ENCODE measurements around the gene MRPL38.

Gene MRPL38

DNA sequence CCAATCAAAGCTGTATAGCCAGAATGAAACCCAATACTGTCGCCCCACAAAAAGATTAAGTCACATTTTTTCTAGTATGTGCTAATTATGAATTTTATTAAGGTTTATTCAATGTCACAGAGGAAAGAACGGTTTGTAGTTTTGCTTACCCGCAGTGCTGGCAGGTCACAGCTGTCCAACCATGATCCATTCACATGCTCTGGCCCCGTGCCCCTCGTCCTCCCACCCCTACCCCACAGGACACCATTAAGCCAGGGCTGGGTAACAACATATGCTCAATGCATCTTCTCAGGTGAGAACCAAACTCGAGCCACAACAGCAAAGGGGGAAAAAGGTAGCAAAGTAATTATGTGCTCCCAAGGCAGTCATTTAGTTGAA lies 36.7 kb upstream of the MRPL38 start:
- TF ChIP-seq REST (IDR thresholded peaks at IDR 0.05; ENCODE audit: insufficient replicate concordance, low read depth) (no peak), SPI1 (IDR thresholded peaks at IDR 0.05; ENCODE audit: borderline replicate concordance, low read depth) (no peak), POLR2AphosphoS5 (IDR thresholded peaks at IDR 0.05; ENCODE audit: low read depth) (no peak), GABPA (IDR thresholded peaks at IDR 0.05; ENCODE audit: low read depth) (no peak)
- TF ChIP-seq, protein P1, sequence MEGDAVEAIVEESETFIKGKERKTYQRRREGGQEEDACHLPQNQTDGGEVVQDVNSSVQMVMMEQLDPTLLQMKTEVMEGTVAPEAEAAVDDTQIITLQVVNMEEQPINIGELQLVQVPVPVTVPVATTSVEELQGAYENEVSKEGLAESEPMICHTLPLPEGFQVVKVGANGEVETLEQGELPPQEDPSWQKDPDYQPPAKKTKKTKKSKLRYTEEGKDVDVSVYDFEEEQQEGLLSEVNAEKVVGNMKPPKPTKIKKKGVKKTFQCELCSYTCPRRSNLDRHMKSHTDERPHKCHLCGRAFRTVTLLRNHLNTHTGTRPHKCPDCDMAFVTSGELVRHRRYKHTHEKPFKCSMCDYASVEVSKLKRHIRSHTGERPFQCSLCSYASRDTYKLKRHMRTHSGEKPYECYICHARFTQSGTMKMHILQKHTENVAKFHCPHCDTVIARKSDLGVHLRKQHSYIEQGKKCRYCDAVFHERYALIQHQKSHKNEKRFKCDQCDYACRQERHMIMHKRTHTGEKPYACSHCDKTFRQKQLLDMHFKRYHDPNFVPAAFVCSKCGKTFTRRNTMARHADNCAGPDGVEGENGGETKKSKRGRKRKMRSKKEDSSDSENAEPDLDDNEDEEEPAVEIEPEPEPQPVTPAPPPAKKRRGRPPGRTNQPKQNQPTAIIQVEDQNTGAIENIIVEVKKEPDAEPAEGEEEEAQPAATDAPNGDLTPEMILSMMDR (IDR thresholded peaks at IDR 0.05; ENCODE audit: insufficient read depth, low read length) = no peak
- no peaks in the 10 kb centered on the region for H3K27me3 ChIP-seq (ENCODE audit: insufficient read depth, poor library complexity, severe bottlenecking)
- H3K4me3 ChIP-seq (replicated peaks; ENCODE audit: insufficient read depth, low read length) = peak overlapping the region; percentile 86
- H3K27ac ChIP-seq (replicated peaks) = peak overlapping the region; percentile 74
- DNase-seq (ENCODE audit: low read depth in 1 of 2, low spot score in 1 of 2) = no peak

DNA sequence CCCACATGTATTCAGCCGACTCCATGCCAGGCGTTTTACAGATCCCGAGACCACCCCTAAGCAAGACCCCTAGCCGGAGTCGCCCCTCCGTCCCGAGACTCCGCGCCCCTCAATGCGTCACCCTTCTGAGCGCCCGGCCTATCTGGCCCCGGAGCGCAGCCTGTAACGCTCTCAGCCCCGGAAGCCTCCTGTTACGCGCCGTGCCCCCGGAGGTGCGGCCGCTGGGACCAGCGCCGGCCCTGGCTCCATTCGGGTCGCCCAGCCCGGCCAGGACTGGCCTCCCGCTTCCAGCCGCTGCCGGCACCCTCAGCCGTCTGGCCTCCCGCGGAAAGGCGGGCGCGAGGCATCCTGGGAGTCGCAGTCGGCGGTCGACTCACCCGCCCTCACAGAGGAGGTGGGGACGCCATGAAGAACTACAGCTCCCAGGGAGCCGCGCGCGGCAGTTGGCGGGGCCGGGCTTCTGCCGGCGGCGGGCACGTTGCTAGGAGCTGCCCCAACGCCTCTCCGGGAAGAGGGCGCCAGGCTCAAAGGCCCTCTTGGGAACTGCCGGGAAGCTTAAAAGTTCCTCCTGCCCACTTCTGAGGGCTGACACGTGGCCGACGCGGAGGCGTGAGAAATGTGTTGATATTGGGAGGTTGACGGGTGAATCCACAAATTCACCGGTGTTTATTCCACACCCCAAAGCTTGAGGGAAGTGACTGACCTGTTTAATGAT lies 36.2 kb upstream of the MRPL38 start, which contains the start of gene FBF1:
Gene FBF1, minus strand, starts transcription at position 316 of the 715 bp plus-strand sequence. CDS start 2,893 bp downstream, outside the sequence.
- DNase-seq (ENCODE audit: low read depth in 1 of 2, low spot score in 1 of 2) = peak; percentile 86 to 95
- Histone ChIP-seq H3K4me3 (replicated peaks; ENCODE audit: insufficient read depth, low read length) (peak within 1 kb of the TSS; percentile 86), H3K27me3 (ENCODE audit: insufficient read depth, poor library complexity, severe bottlenecking) (no peaks in the 10 kb centered on the region), H3K27ac (replicated peaks) (peak within 1 kb of the TSS; percentile 74)
- TF ChIP-seq POLR2AphosphoS5 (IDR thresholded peaks at IDR 0.05; ENCODE audit: low read depth) (peak; percentile 86), SPI1 (IDR thresholded peaks at IDR 0.05; ENCODE audit: borderline replicate concordance, low read depth) (no peak), REST (IDR thresholded peaks at IDR 0.05; ENCODE audit: insufficient replicate concordance, low read depth) (no peak), GABPA (IDR thresholded peaks at IDR 0.05; ENCODE audit: low read depth) (no peak)
- TF ChIP-seq, protein P1 (IDR thresholded peaks at IDR 0.05; ENCODE audit: insufficient read depth, low read length) = no peak

DNA sequence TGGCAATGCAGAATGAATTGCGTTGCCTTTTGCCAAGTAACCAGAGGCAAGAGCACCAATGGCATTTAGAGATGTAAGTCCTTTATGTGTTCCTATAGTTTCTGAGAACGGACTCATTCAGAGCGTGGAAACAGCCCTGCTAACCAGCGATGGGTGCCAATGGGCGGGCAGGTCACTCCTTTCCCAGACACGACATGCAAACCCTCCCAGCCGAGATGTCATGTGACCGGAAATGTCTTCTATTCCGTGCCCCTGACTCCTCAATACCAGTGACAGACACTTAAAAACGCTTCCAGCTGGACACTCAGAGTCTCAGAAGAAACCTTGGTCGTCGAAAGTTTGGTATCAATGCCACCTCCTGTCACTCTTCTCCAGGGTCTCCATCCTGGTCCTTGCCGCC lies 33.0 kb upstream of the MRPL38 start:
- Histone ChIP-seq H3K27me3 (ENCODE audit: insufficient read depth, poor library complexity, severe bottlenecking) (no peaks in the 10 kb centered on the region), H3K4me3 (replicated peaks; ENCODE audit: insufficient read depth, low read length) (no peak overlapping the region), H3K27ac (replicated peaks) (no peak overlapping the region)
- DNase-seq (ENCODE audit: low read depth in 1 of 2, low spot score in 1 of 2) = no peak
- TF ChIP-seq SPI1 (IDR thresholded peaks at IDR 0.05; ENCODE audit: borderline replicate concordance, low read depth) = no peak
- TF ChIP-seq REST (IDR thresholded peaks at IDR 0.05; ENCODE audit: insufficient replicate concordance, low read depth) = no peak
- TF ChIP-seq POLR2AphosphoS5 (IDR thresholded peaks at IDR 0.05; ENCODE audit: low read depth) = no peak
- TF ChIP-seq, protein P1 (IDR thresholded peaks at IDR 0.05; ENCODE audit: insufficient read depth, low read length) = no peak
- no peak for TF ChIP-seq GABPA (IDR thresholded peaks at IDR 0.05; ENCODE audit: low read depth)
